OCI-LY1 (cell line): ENCODE measurements around the gene PCAT7.

Experiments used
- H2AFZ ChIP-seq: fragments of 200-600 bp; sonication (generic), shearing (Covaris generic); 2 replicates; pipeline ENCODE4 v1.6.0; 2014; ENCODE audit warnings: antibody characterized with exemption, mild to moderate bottlenecking, low read length
- H3F3A ChIP-seq: fragments of 200-600 bp; sonication (generic), shearing (Covaris generic); 2 replicates; pipeline ENCODE4 v1.6.0; 2014; ENCODE audit warnings: mild to moderate bottlenecking, antibody characterized with exemption, low read length, moderate library complexity; ENCODE audit not compliant: insufficient read depth
- H3K27ac ChIP-seq: fragments of 200-600 bp; sonication (generic); 2 replicates; pipeline ENCODE4 v1.5.1; 2014; ENCODE audit warnings: low read length, mixed run types, mild to moderate bottlenecking, low read depth; ENCODE audit not compliant: poor library complexity, severe bottlenecking
- H3K27me3 ChIP-seq: fragments of 200-600 bp; sonication (generic); 2 replicates; pipeline ENCODE4 v1.6.0; 2014; ENCODE audit warnings: antibody characterized with exemption, mild to moderate bottlenecking, low read length, moderate library complexity; ENCODE audit not compliant: insufficient read depth
- H3K36me3 ChIP-seq: fragments of 200-600 bp; sonication (generic); 2 replicates; pipeline ENCODE4 v1.6.1; 2014; ENCODE audit warnings: mild to moderate bottlenecking, antibody characterized with exemption, low read length, moderate library complexity, mixed read lengths; ENCODE audit not compliant: insufficient read depth
- H3K4me1 ChIP-seq: fragments of 200-600 bp; sonication (generic); 2 replicates; pipeline ENCODE4 v1.5.1; 2014; ENCODE audit warnings: mild to moderate bottlenecking, low read length, moderate library complexity; ENCODE audit not compliant: insufficient read depth, severe bottlenecking
- H3K4me2 ChIP-seq: fragments of 200-600 bp; sonication (generic), shearing (Covaris generic); 2 replicates; pipeline ENCODE4 v1.6.1; 2014; ENCODE audit warnings: low read length
- H3K4me3 ChIP-seq: fragments of 200-600 bp; sonication (generic); 2 replicates; pipeline ENCODE4 v1.5.1; 2014; ENCODE audit warnings: low read length, low read depth, mild to moderate bottlenecking, mixed read lengths; ENCODE audit not compliant: poor library complexity, severe bottlenecking
- H3K79me2 ChIP-seq: fragments of 200-600 bp; shearing (Covaris generic); 2 replicates; pipeline ENCODE4 v1.6.1; 2016; ENCODE audit warnings: mixed run types, low read length, mixed read lengths; ENCODE audit not compliant: insufficient read depth
- H3K9ac ChIP-seq: fragments of 200-600 bp; sonication (generic), shearing (Covaris generic); 2 replicates; pipeline ENCODE4 v1.6.1; 2014; ENCODE audit warnings: mild to moderate bottlenecking, low read length, mixed read lengths
- H3K9me2 ChIP-seq: fragments of 200-600 bp; sonication (generic), shearing (Covaris generic); 2 replicates; pipeline ENCODE4 v1.6.1; 2014; ENCODE audit warnings: low read depth, mild to moderate bottlenecking, low read length, mixed read lengths
- H3K9me3 ChIP-seq: fragments of 200-600 bp; shearing (Covaris generic); 2 replicates; pipeline ENCODE4 v1.6.1; 2014; ENCODE audit warnings: low read length, mixed read lengths
- H4K20me1 ChIP-seq: fragments of 200-600 bp; sonication (generic), shearing (Covaris generic); 2 replicates; pipeline ENCODE4 v1.6.0; 2016; ENCODE audit warnings: mild to moderate bottlenecking, low read length; ENCODE audit not compliant: insufficient read depth
- CTCF ChIP-seq: fragments of 200-600 bp; sonication (generic), shearing (Covaris generic); IDR thresholded peaks from 2 replicates; pipeline ENCODE4 v1.5.1; 2017; ENCODE audit warnings: mild to moderate bottlenecking, antibody characterized with exemption, low read length, moderate library complexity, mixed read lengths
- EZH2 ChIP-seq: fragments of 200-600 bp; sonication (generic), shearing (Covaris generic); IDR thresholded peaks from 2 replicates; pipeline ENCODE4 v1.8.0; 2017; ENCODE audit warnings: borderline replicate concordance, mixed run types, mild to moderate bottlenecking, antibody characterized with exemption, low read length, moderate library complexity, mixed read lengths

The PCAT7 gene

GRCh38 chr9:94611638-94612068, 56.8 kb downstream of the PCAT7 start:
- no peaks in the 10 kb centered on the region for H3F3A ChIP-seq
- no peaks in the 10 kb centered on the region for H3K9me2 ChIP-seq
- H4K20me1 ChIP-seq, result no peaks in the 10 kb centered on the region
- H3K27me3 ChIP-seq, result no peaks in the 10 kb centered on the region; the same call in 1 of the 2 replicates
- H3K9ac ChIP-seq, result no peak overlapping the region
- no peaks in the 10 kb centered on the region for H3K79me2 ChIP-seq
- H3K9me3 ChIP-seq, result no peaks in the 10 kb centered on the region
- no peak for TF ChIP-seq EZH2
- no peak for TF ChIP-seq CTCF
- no peak overlapping the region for H2AFZ ChIP-seq
- no peak overlapping the region for H3K4me3 ChIP-seq
- no peak overlapping the region for H3K4me2 ChIP-seq
- H3K36me3 ChIP-seq, result no peaks in the 10 kb centered on the region
- no peak overlapping the region for H3K27ac ChIP-seq
- H3K4me1 ChIP-seq, result peaks cover 20% of the 10 kb centered on the region

GRCh38 chr9:94612071-94612470, 57.2 kb downstream of the PCAT7 start:
- Histone ChIP-seq H3K79me2 (no peaks in the 10 kb centered on the region), H3K9me2 (no peaks in the 10 kb centered on the region), H3K27ac (no peak overlapping the region), H2AFZ (no peak overlapping the region), H3K9me3 (no peaks in the 10 kb centered on the region), H3K27me3 (no peaks in the 10 kb centered on the region; the same call in 1 of the 2 replicates), H3K4me2 (no peak overlapping the region), H3F3A (no peaks in the 10 kb centered on the region), H3K9ac (no peak overlapping the region), H3K4me1 (peaks cover 16% of the 10 kb centered on the region), H3K36me3 (no peaks in the 10 kb centered on the region), H4K20me1 (no peaks in the 10 kb centered on the region), H3K4me3 (no peak overlapping the region)
- TF ChIP-seq EZH2, result no peak
- no peak for TF ChIP-seq CTCF

GRCh38 chr9:94613003-94613402, 58.1 kb downstream of the PCAT7 start:
- no peaks in the 10 kb centered on the region for H3K79me2 ChIP-seq
- no peaks in the 10 kb centered on the region for H3K9me3 ChIP-seq
- no peak overlapping the region for H3K27ac ChIP-seq
- H3K9ac ChIP-seq, result no peak overlapping the region
- TF ChIP-seq CTCF, result no peak; the same call in 1 of the 2 replicates
- no peak for TF ChIP-seq EZH2
- no peaks in the 10 kb centered on the region for H3F3A ChIP-seq
- H2AFZ ChIP-seq, result no peak overlapping the region
- peaks cover 7% of the 10 kb centered on the region for H3K4me1 ChIP-seq
- H3K4me3 ChIP-seq, result no peak overlapping the region
- no peaks in the 10 kb centered on the region; the same call in 1 of the 2 replicates for H3K27me3 ChIP-seq
- no peaks in the 10 kb centered on the region for H4K20me1 ChIP-seq
- no peak overlapping the region for H3K4me2 ChIP-seq
- no peaks in the 10 kb centered on the region for H3K36me3 ChIP-seq
- no peaks in the 10 kb centered on the region for H3K9me2 ChIP-seq
